ENCODE results near the gene MTF1.

The MTF1 gene

DNA sequence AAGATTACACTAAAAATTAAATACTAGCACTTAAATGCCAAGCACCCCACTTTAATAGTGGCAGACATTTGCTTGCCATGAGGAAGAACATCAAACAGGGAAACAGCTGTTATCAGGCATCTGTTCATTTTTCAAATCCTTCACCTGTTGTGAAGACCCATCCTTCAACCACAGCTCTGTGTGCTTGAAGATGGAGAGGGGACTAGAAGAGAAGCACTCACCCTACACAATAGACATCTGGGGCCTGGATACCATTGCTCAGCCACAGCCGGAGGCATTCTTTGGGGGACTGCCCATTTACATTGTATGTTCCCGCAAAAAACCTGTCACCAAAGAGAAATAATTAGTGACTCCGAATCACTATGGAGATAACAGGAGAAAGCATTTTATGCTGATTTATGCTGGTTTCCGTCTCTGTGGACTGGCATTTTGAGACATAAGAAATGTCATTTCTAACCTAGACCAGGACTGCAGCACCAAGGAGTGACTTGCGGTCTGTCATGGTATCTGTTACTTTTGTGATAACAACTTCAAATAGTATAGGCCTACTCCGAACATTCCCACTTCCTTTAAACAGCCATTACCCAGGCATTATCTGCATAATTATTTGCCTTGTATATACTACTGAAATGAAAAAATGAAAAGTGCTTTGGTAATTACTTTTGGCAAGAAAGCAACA lies 28.8 kb upstream of the MTF1 start:
- Histone ChIP-seq H3K27ac (no peak overlapping the region), H3K36me3 (replicated peaks) (peaks cover 45% of the 10 kb centered on the region), H3K27me3 (replicated peaks) (no peaks in the 10 kb centered on the region), H3K4me3 (ENCODE audit: low read depth, low read length) (no peak overlapping the region)
- TF ChIP-seq, protein P1, sequence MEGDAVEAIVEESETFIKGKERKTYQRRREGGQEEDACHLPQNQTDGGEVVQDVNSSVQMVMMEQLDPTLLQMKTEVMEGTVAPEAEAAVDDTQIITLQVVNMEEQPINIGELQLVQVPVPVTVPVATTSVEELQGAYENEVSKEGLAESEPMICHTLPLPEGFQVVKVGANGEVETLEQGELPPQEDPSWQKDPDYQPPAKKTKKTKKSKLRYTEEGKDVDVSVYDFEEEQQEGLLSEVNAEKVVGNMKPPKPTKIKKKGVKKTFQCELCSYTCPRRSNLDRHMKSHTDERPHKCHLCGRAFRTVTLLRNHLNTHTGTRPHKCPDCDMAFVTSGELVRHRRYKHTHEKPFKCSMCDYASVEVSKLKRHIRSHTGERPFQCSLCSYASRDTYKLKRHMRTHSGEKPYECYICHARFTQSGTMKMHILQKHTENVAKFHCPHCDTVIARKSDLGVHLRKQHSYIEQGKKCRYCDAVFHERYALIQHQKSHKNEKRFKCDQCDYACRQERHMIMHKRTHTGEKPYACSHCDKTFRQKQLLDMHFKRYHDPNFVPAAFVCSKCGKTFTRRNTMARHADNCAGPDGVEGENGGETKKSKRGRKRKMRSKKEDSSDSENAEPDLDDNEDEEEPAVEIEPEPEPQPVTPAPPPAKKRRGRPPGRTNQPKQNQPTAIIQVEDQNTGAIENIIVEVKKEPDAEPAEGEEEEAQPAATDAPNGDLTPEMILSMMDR (IDR thresholded peaks at IDR 0.05; ENCODE audit: low read depth, low read length, missing control alignments), result no peak
- DNase-seq, result no peak
- in situ Hi-C loops (cut with HindIII; ENCODE audit: low pct_ligation_motif_present, low sequenced_read_pairs), result no loop called here

DNA sequence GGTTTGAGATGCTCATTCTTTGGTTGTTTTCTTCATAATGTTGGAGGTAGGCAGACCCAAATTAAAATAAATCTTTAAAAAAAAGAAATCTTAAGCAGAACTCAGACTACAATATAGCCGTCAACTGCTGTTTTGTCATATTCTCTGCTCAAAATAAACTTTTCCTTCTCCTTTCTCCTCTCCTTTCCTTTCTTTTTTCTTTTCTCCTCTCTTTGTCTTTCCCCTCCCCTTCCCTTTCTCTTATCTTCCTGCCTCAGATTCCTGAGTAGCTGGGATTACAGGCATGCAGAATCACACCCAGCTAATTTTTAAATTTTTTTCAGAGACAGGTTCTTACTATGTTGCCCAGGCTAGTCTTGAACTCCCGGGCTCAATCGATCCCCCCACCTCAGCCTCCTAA lies 24.8 kb upstream of the MTF1 start:
- DNase-seq, result no peak
- TF ChIP-seq, protein P1 (IDR thresholded peaks at IDR 0.05; ENCODE audit: low read depth, low read length, missing control alignments), result no peak
- H3K36me3 ChIP-seq (replicated peaks), result peaks cover 59% of the 10 kb centered on the region
- in situ Hi-C loops (cut with HindIII; ENCODE audit: low pct_ligation_motif_present, low sequenced_read_pairs), result no loop called here
- no peak overlapping the region for H3K27ac ChIP-seq
- H3K27me3 ChIP-seq (replicated peaks), result no peaks in the 10 kb centered on the region
- no peak overlapping the region for H3K4me3 ChIP-seq (ENCODE audit: low read depth, low read length)

DNA sequence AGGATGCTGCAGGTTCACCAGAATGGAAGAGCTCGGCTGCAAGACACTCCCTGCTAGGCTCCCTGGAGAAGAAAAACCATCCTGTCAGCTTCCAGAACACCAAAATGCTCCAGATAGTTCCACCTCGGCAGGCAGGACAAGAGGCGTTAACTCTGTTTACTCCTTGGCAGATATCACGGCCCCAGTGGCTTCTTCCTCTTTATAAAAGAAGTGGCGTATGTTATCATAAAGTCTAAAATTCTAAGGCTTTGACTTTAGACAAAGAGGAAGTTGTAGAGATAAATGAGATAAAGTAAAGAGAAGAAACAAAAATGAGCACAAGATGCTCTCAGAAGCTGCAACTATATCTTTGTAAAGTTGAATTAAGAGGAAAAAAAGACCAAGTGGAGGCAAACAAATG lies 24.3 kb upstream of the MTF1 start:
- no peak for DNase-seq
- Histone ChIP-seq H3K27ac (no peak overlapping the region), H3K4me3 (ENCODE audit: low read depth, low read length) (no peak overlapping the region), H3K27me3 (replicated peaks) (no peaks in the 10 kb centered on the region), H3K36me3 (replicated peaks) (peaks cover 54% of the 10 kb centered on the region)
- TF ChIP-seq, protein P1 (IDR thresholded peaks at IDR 0.05; ENCODE audit: low read depth, low read length, missing control alignments), result no peak
- in situ Hi-C loops (cut with HindIII; ENCODE audit: low pct_ligation_motif_present, low sequenced_read_pairs), result no loop called here

DNA sequence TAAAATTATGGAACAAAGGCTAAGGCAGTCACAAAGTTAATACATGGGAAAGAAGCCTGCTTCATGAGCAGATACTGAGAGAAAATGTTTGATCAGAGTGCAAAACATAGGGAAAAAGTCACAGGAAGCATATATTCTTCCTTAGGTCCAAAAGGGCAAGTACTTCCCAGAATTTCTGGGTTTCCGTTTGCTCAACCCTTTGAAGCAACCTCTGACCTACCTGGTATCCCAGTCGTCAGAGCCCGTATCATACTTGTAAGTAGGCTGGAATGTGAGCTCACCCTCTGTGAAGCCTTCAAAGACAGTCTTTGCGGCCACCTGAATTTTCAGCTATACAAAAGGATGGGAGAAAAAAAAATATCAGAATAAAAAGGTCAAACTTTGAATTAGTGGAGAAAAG lies 20.5 kb upstream of the MTF1 start:
- no peaks in the 10 kb centered on the region for H3K27me3 ChIP-seq (replicated peaks)
- peaks cover 48% of the 10 kb centered on the region for H3K36me3 ChIP-seq (replicated peaks)
- TF ChIP-seq, protein P1 (IDR thresholded peaks at IDR 0.05; ENCODE audit: low read depth, low read length, missing control alignments), result no peak
- DNase-seq, result no peak
- no peak overlapping the region for H3K4me3 ChIP-seq (ENCODE audit: low read depth, low read length)
- H3K27ac ChIP-seq, result no peak overlapping the region
- in situ Hi-C loops (cut with HindIII; ENCODE audit: low pct_ligation_motif_present, low sequenced_read_pairs), result no loop called here

DNA sequence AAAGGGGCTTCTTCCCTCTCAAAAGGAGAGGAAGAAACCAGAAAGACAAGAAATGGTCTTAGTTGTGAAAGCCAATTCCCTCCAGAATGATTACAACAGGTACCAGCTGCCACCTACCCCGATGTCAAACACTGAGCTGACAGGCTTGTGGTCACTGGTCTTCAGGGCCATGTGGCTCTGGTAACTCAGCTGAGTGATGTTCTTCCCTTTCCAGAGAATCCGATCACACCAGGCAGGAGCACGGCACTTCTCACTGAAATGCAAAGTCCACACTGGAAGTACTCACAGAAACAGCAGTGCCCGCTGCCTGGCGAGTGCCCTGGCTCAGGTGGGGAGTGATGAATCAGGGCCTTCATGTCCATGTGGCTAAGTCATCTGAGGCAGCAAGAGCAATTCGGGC lies 18.7 kb upstream of the MTF1 start:
- DNase-seq, result no peak
- H3K36me3 ChIP-seq (replicated peaks), result peaks cover 48% of the 10 kb centered on the region
- no peak overlapping the region for H3K4me3 ChIP-seq (ENCODE audit: low read depth, low read length)
- H3K27ac ChIP-seq, result no peak overlapping the region
- H3K27me3 ChIP-seq (replicated peaks), result no peaks in the 10 kb centered on the region
- TF ChIP-seq, protein P1 (IDR thresholded peaks at IDR 0.05; ENCODE audit: low read depth, low read length, missing control alignments), result no peak
- in situ Hi-C loops (cut with HindIII; ENCODE audit: low pct_ligation_motif_present, low sequenced_read_pairs), result no loop called here

DNA sequence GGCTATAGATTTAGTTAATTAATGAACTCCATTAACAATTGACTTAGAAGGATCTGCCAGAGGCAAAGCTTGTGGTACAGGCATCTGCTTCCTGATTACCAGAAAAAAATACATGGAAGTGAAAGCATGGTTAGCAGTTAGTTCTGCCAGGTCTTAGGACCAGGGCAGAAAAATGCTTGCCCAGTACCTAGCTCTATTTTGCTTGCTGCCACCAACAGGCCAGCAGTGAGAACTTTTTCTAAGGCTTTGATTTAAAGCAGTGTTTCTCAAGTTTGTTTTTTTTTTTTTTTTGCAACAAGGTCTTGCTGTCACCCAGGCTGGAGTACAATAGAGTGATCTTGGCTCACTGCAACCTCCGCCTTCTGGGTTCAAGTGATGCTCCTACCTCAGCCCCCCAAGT lies 16.4 kb upstream of the MTF1 start:
- TF ChIP-seq, protein P1 (IDR thresholded peaks at IDR 0.05; ENCODE audit: low read depth, low read length, missing control alignments), result peak; percentile 58
- Histone ChIP-seq H3K4me3 (ENCODE audit: low read depth, low read length) (no peak overlapping the region), H3K27me3 (replicated peaks) (no peaks in the 10 kb centered on the region), H3K36me3 (replicated peaks) (peaks cover 40% of the 10 kb centered on the region), H3K27ac (no peak overlapping the region)
- in situ Hi-C loops (cut with HindIII; ENCODE audit: low pct_ligation_motif_present, low sequenced_read_pairs), result no loop called here
- DNase-seq, result peak; percentile 11

Measured in brain microvascular endothelial cell (primary cell).